IMR-90 (cell line): ENCODE results near the gene PLEKHG7. TPM values are rescaled to one million over a fixed set of nuclear protein-coding genes. Genes with fewer than 3 reads are reported as not detected.

Source experiments
- ATAC-seq: fragments of 200-7000 bp; cut with Tn5 transposase; 2 replicates; pipeline ENCODE4 v1.9.1; 2020; ENCODE audit warnings: low read depth, mild to moderate bottlenecking, moderate library complexity
- BruUV-seq: library from RNA; stranded (reverse); fragments of 400-500 nt; replicated peaks from 2 replicates; lab custom pipeline; 2021; lab: Mats Ljungman, UMichigan
- CTCF ChIA-PET: fragments of 300-600 bp; formaldehyde crosslinking; extraction: SDS; loops from one replicate; lab custom pipeline; 2021; ENCODE audit warnings: antibody characterized with exemption; lab: Yijun Ruan, JAX
- POLR2A ChIA-PET: fragments of 300-600 bp; sonication (Branson Sonifier 250); formaldehyde crosslinking; loops from one replicate; lab custom pipeline; 2022; ENCODE audit warnings: antibody characterized with exemption; ENCODE audit not compliant: unreplicated experiment; lab: Charles Lee
- DNase-seq: peaks from one replicate; pipeline ENCODE4 v3.0.0; 2013
- H2AFZ ChIP-seq: replicated peaks from 2 replicates; pipeline ENCODE3; 2013; ENCODE audit warnings: low read length, mild to moderate bottlenecking; ENCODE audit not compliant: poor library complexity
- H2AK5ac ChIP-seq: 2 replicates; pipeline ENCODE4 v1.6.1; 2013; ENCODE audit warnings: low read depth, low read length, inconsistent platforms
- H2AK9ac ChIP-seq: replicated peaks from 2 replicates; pipeline ENCODE3; 2013; ENCODE audit warnings: mild to moderate bottlenecking, low read depth, low read length, moderate library complexity; ENCODE audit not compliant: poor library complexity
- H2BK120ac ChIP-seq: 2 replicates; pipeline ENCODE4 v1.6.1; 2013; ENCODE audit warnings: low read depth, low read length, inconsistent platforms
- H2BK15ac ChIP-seq: 3 replicates; pipeline ENCODE4 v1.6.1; 2013; ENCODE audit warnings: low read depth, low read length, inconsistent platforms
- H2BK20ac ChIP-seq: 2 replicates; pipeline ENCODE4 v1.6.1; 2013; ENCODE audit warnings: low read depth, mild to moderate bottlenecking, inconsistent platforms, low read length, moderate library complexity
- H2BK5ac ChIP-seq: 2 replicates; pipeline ENCODE4 v1.6.1; 2013; ENCODE audit warnings: mild to moderate bottlenecking, low read depth, low read length, inconsistent platforms; ENCODE audit not compliant: poor library complexity, severe bottlenecking
- H3K14ac ChIP-seq: replicated peaks from 2 replicates; pipeline ENCODE4 v1.6.1; 2013; ENCODE audit warnings: low read depth, low read length, inconsistent platforms
- H3K18ac ChIP-seq: 2 replicates; pipeline ENCODE4 v1.6.1; 2013; ENCODE audit warnings: low read depth, low read length, control low read depth
- H3K23ac ChIP-seq: 2 replicates; pipeline ENCODE4 v1.6.1; 2013; ENCODE audit warnings: low read depth, low read length, inconsistent platforms
- H3K27ac ChIP-seq: 2 replicates; pipeline ENCODE4 v1.5.1; 2013; ENCODE audit warnings: mild to moderate bottlenecking, control low read depth, low read length; ENCODE audit not compliant: insufficient read depth
- H3K27me3 ChIP-seq: 2 replicates; pipeline ENCODE4 v1.6.1; 2013; ENCODE audit warnings: low read length; ENCODE audit not compliant: control insufficient read depth, insufficient read depth
- H3K36me3 ChIP-seq: 2 replicates; pipeline ENCODE4 v1.6.1; 2013; ENCODE audit warnings: low read length, mixed read lengths; ENCODE audit not compliant: control insufficient read depth, insufficient read depth
- H3K4ac ChIP-seq: 2 replicates; pipeline ENCODE4 v1.6.1; 2013; ENCODE audit warnings: low read depth, low read length, inconsistent platforms
- H3K4me1 ChIP-seq: 2 replicates; pipeline ENCODE4 v1.6.1; 2013; ENCODE audit warnings: low read length, mixed read lengths; ENCODE audit not compliant: control insufficient read depth, insufficient read depth
- H3K4me2 ChIP-seq: 2 replicates; pipeline ENCODE4 v1.6.1; 2013; ENCODE audit warnings: low read depth, mild to moderate bottlenecking, control low read depth, low read length, moderate library complexity
- H3K4me3 ChIP-seq: 2 replicates; pipeline ENCODE4 v1.5.1; 2013; ENCODE audit warnings: low read depth, mild to moderate bottlenecking, control low read depth, low read length, moderate library complexity; ENCODE audit not compliant: insufficient read depth
- H3K56ac ChIP-seq: 2 replicates; pipeline ENCODE4 v1.6.1; 2013; ENCODE audit warnings: low read length, inconsistent platforms; ENCODE audit not compliant: insufficient read depth; ENCODE audit errors: extremely low read depth
- H3K79me1 ChIP-seq, 2 experiments: 2 replicates each; pipeline ENCODE4 v1.6.1; 2013; ENCODE audit warnings: low read length in 2 of 2, inconsistent platforms in 1 of 2, low read depth in 1 of 2
- H3K9ac ChIP-seq: 2 replicates; pipeline ENCODE4 v1.6.1; 2013; ENCODE audit warnings: low read depth, low read length, control low read depth
- H3K9me1 ChIP-seq: 2 replicates; pipeline ENCODE4 v1.6.1; 2013; ENCODE audit warnings: low read length, inconsistent platforms; ENCODE audit not compliant: insufficient read depth
- H3K9me3 ChIP-seq: 2 replicates; pipeline ENCODE4 v1.6.1; 2013; ENCODE audit warnings: low read length; ENCODE audit not compliant: control insufficient read depth, insufficient read depth
- H4K20me1 ChIP-seq: 2 replicates; pipeline ENCODE4 v1.6.1; 2013; ENCODE audit warnings: low read length, inconsistent platforms; ENCODE audit not compliant: insufficient read depth
- H4K5ac ChIP-seq: 2 replicates; pipeline ENCODE4 v1.6.1; 2013; ENCODE audit warnings: mild to moderate bottlenecking, low read depth, low read length, control low read depth
- H4K8ac ChIP-seq, 2 experiments: 2 replicates each; pipeline ENCODE4 v1.6.1; 2013; ENCODE audit warnings: low read depth in 2 of 2, low read length in 2 of 2, control low read depth in 1 of 2, inconsistent platforms in 1 of 2
- H4K91ac ChIP-seq: 2 replicates; pipeline ENCODE4 v1.6.1; 2013; ENCODE audit warnings: low read depth, low read length, inconsistent platforms; ENCODE audit not compliant: insufficient read depth
- BHLHE40 ChIP-seq: fragments of 150-350 bp; IDR thresholded peaks from 2 replicates; pipeline ENCODE4 v1.6.1; 2016; ENCODE audit warnings: mild to moderate bottlenecking, low read depth, low read length
- CEBPB ChIP-seq: IDR thresholded peaks from 2 replicates; pipeline ENCODE4 v1.6.1; 2012; ENCODE audit warnings: low read depth, low read length, improper control_type of control experiment
- CHD1 ChIP-seq: IDR thresholded peaks from 2 replicates; pipeline ENCODE4 v1.6.1; 2012; ENCODE audit warnings: low read depth, low read length, improper control_type of control experiment
- FOS ChIP-seq: fragments of 150-350 bp; IDR thresholded peaks from 2 replicates; pipeline ENCODE4 v1.6.1; 2016; ENCODE audit warnings: low read depth, low read length
- MAFK ChIP-seq: IDR thresholded peaks from 2 replicates; pipeline ENCODE4 v1.6.1; 2012; ENCODE audit warnings: low read depth, low read length, improper control_type of control experiment
- MAZ ChIP-seq: IDR thresholded peaks from 2 replicates; pipeline ENCODE4 v1.6.1; 2012; ENCODE audit warnings: low read depth, mild to moderate bottlenecking, low read length, improper control_type of control experiment, moderate library complexity, borderline replicate concordance
- MXI1 ChIP-seq: IDR thresholded peaks from 2 replicates; pipeline ENCODE4 v1.6.1; 2012; ENCODE audit warnings: low read depth, mild to moderate bottlenecking, low read length, moderate library complexity, borderline replicate concordance
- NFE2L2 ChIP-seq: fragments of 150-350 bp; IDR thresholded peaks from 2 replicates; pipeline ENCODE4 v1.6.1; 2016; ENCODE audit warnings: low read depth, mild to moderate bottlenecking, low read length
- POLR2A ChIP-seq: IDR thresholded peaks from 2 replicates; pipeline ENCODE4 v1.6.1; 2012; ENCODE audit warnings: mild to moderate bottlenecking, low read depth, low read length
- RAD21 ChIP-seq: IDR thresholded peaks from 2 replicates; pipeline ENCODE4 v1.6.1; 2012; ENCODE audit warnings: low read length, improper control_type of control experiment
- RFX5 ChIP-seq: IDR thresholded peaks from 2 replicates; pipeline ENCODE4 v1.8.0; 2012; ENCODE audit warnings: low read depth, mild to moderate bottlenecking, low read length, moderate library complexity
- SMC3 ChIP-seq: fragments of 150-350 bp; IDR thresholded peaks from 2 replicates; pipeline ENCODE4 v1.6.1; 2016; ENCODE audit warnings: low read depth, mild to moderate bottlenecking, antibody characterized with exemption, low read length, moderate library complexity
- WGBS, 2 experiments: methylation state at CpG; one replicate each; pipeline versions ENCODE4 v1.1.5 to v1.1.7; 2013; ENCODE audit warnings: missing lambda C conversion rate in 2 of 2; ENCODE audit not compliant: insufficient read length in 1 of 2; ENCODE audit errors: extremely low coverage in 2 of 2; 5-methylcytosine and 5-hydroxymethylcytosine counted together
- dilution Hi-C: fragments of 300-500 bp; cut with HindIII; formaldehyde crosslinking; loops from one replicate; pipeline ENCODE4 v1.14.3; 2018; ENCODE audit warnings: low sequenced_read_pairs; ENCODE audit not compliant: unreplicated experiment
- in situ Hi-C: fragments of 300-500 bp; cut with MboI; formaldehyde crosslinking; loops from 3 replicates; pipeline ENCODE4 v1.14.3; 2019; ENCODE audit warnings: low sequenced_read_pairs, inconsistent platforms, mixed read lengths
- intact Hi-C: fragments of 100-400 bp; cut with micrococcal nuclease; formaldehyde crosslinking; loops from 2 replicates; pipeline ENCODE4 v1.10.0; 2022
- polyA plus RNA-seq, 3 experiments: library from polyadenylated mRNA; depleted of rRNA; stranded (reverse); fragments of >200 nt; gene quantifications; 2 replicates each; pipeline ENCODE4 v1.2.3, GENCODE V29; 2012; ENCODE audit warnings: low replicate concordance in 1 of 3
- total RNA-seq: library from RNA; depleted of rRNA; stranded (reverse); fragments of >200 nt; gene quantifications from 2 replicates; pipeline ENCODE4 v1.2.3, GENCODE V29; 2012
- TF ChIP-seq, protein P1 (sequence below): conservative IDR thresholded peaks from 2 replicates; pipeline ENCODE4 v1.5.1; 2012; ENCODE audit warnings: mild to moderate bottlenecking, low read depth, low read length, improper control_type of control experiment

PLEKHG7 gene
- total and polyA plus RNA-seq, 2 of the 4 experiments (the other 2 are of a cell fraction) = not detected

DNA sequence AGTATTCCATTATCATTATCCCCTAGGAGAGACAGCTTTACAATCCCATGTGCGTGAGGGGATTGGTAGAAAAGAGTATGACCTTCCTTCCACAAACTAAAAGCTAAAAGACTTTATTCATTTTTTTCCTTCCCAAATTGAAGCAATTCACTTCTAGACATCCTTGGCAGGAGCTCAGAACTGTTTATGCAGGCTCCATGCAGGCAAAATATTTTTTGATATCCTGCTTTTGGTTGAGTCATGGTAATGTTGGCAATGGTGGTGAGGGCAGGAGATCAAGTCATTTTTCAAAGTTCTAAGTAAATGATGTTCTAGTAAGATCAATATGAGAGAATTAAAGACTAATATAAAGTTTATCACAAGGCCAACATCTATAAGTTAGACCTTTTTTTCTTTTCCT, 1.3 kb upstream of the PLEKHG7 start:
- Histone ChIP-seq H2BK5ac (no peak overlapping the region), H3K27me3 (no peaks in the 10 kb centered on the region; the same call in 1 of the 2 replicates), H3K79me1 (no peaks in the 10 kb centered on the region), H3K9me1 (no peaks in the 10 kb centered on the region), H3K4me3 (no peak overlapping the region), H3K4ac (no peak overlapping the region), H3K4me2 (no peak overlapping the region), H3K56ac (no peak overlapping the region), H4K20me1 (no peaks in the 10 kb centered on the region), H3K9ac (no peak overlapping the region), H2AK9ac (no peak overlapping the region), H3K36me3 (no peaks in the 10 kb centered on the region), H2AFZ (no peak overlapping the region), H2AK5ac (no peak overlapping the region), H2BK20ac (no peak overlapping the region), H2BK120ac (no peak overlapping the region), H3K27ac (no peak overlapping the region), H4K91ac (no peak overlapping the region), H4K5ac (no peak overlapping the region), H2BK15ac (no peak overlapping the region), H3K18ac (no peak overlapping the region), H3K9me3 (no peaks in the 10 kb centered on the region), H3K4me1 (no peaks in the 10 kb centered on the region), H3K23ac (no peak overlapping the region), H3K14ac (no peak overlapping the region), H4K8ac (no peak overlapping the region)
- BruUV-seq = no TSS peak
- WGBS, 2 experiments = no CpG with 5 or more reads among the region's 1 CpG
- TF ChIP-seq FOS = no peak
- no peak for TF ChIP-seq MXI1
- no peak for TF ChIP-seq BHLHE40
- TF ChIP-seq NFE2L2 = no peak
- TF ChIP-seq RFX5 = no peak
- TF ChIP-seq MAFK = no peak
- TF ChIP-seq MAZ = no peak
- TF ChIP-seq, protein P1, sequence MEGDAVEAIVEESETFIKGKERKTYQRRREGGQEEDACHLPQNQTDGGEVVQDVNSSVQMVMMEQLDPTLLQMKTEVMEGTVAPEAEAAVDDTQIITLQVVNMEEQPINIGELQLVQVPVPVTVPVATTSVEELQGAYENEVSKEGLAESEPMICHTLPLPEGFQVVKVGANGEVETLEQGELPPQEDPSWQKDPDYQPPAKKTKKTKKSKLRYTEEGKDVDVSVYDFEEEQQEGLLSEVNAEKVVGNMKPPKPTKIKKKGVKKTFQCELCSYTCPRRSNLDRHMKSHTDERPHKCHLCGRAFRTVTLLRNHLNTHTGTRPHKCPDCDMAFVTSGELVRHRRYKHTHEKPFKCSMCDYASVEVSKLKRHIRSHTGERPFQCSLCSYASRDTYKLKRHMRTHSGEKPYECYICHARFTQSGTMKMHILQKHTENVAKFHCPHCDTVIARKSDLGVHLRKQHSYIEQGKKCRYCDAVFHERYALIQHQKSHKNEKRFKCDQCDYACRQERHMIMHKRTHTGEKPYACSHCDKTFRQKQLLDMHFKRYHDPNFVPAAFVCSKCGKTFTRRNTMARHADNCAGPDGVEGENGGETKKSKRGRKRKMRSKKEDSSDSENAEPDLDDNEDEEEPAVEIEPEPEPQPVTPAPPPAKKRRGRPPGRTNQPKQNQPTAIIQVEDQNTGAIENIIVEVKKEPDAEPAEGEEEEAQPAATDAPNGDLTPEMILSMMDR = no peak
- TF ChIP-seq POLR2A = no peak
- TF ChIP-seq SMC3 = no peak
- no peak for TF ChIP-seq CEBPB
- no peak for TF ChIP-seq RAD21
- no peak for TF ChIP-seq CHD1
- DNase-seq (no peak), ATAC-seq (no peak; the same call in 1 of the 2 replicates)
- dilution Hi-C loops = no loop called here
- intact Hi-C loops = no loop called here
- in situ Hi-C loops = no loop called here
- CTCF ChIA-PET = no interaction called here
- POLR2A ChIA-PET = no interaction called here
